GM23248 (cell line): ENCODE data around the gene HERC4.

Experiments
- EZH2 ChIP-seq: fragments of 200-600 bp; sonication (generic); IDR thresholded peaks from 2 replicates; pipeline ENCODE4 v1.6.1; 2018; ENCODE audit warnings: antibody characterized with exemption, mild to moderate bottlenecking; ENCODE audit not compliant: insufficient read depth, poor library complexity, severe bottlenecking
- EZH2phosphoT487 ChIP-seq: fragments of 200-600 bp; sonication (generic); IDR thresholded peaks from 2 replicates; pipeline ENCODE4 v1.6.1; 2018; ENCODE audit warnings: antibody characterized with exemption, moderate library complexity, mild to moderate bottlenecking, low read depth; ENCODE audit not compliant: insufficient read depth

GRCh38 chr10:68108653-68109052 lies 33.6 kb upstream of the HERC4 start:
- TF ChIP-seq EZH2, result no peak
- no peak for TF ChIP-seq EZH2phosphoT487
